Panc1 (cell line): ENCODE results near the gene STK16. TPM values are rescaled to one million over a fixed set of nuclear protein-coding genes. Genes with fewer than 3 reads are reported as not detected.

Experiments used
- ATAC-seq: fragments of 200-7000 bp; cut with Tn5 transposase; 2 replicates; pipeline ENCODE4 v1.9.1; 2020; ENCODE audit warnings: mild to moderate bottlenecking, moderate library complexity
- BruUV-seq: library from RNA; stranded (reverse); fragments of 400-500 nt; replicated peaks from 2 replicates; lab custom pipeline; 2021; lab: Mats Ljungman, UMichigan
- CTCF ChIA-PET: fragments of 300-600 bp; sonication (Branson Sonifier 250); formaldehyde crosslinking; loops from one replicate; lab custom pipeline; 2022; ENCODE audit warnings: antibody characterized with exemption; lab: Charles Lee
- POLR2A ChIA-PET: fragments of 300-600 bp; sonication (Branson Sonifier 250); formaldehyde crosslinking; loops from one replicate; lab custom pipeline; 2022; ENCODE audit warnings: antibody characterized with exemption; lab: Charles Lee
- DNase-seq: peaks from one replicate; pipeline ENCODE4 v3.0.0-alpha.2; 2010; ENCODE audit warnings: low read depth, low spot score
- H3K27ac ChIP-seq: 2 replicates; pipeline ENCODE4 v1.5.1; 2011; ENCODE audit warnings: mild to moderate bottlenecking, low read length, inconsistent platforms
- H3K27me3 ChIP-seq: fragments of 200-500 bp; sonication (Bioruptor generic); 2 replicates; pipeline ENCODE4 v1.6.0; 2014; ENCODE audit warnings: low read length, inconsistent platforms; ENCODE audit not compliant: control insufficient read depth, insufficient read depth
- H3K36me3 ChIP-seq: fragments of 200-500 bp; sonication (Bioruptor generic); 2 replicates; pipeline ENCODE4 v1.5.1; 2014; ENCODE audit warnings: inconsistent platforms, mild to moderate bottlenecking, low read length, moderate library complexity; ENCODE audit not compliant: control insufficient read depth, insufficient read depth
- H3K4me1 ChIP-seq: 2 replicates; pipeline ENCODE4 v1.5.1; 2011; ENCODE audit warnings: inconsistent platforms, mild to moderate bottlenecking, low read length, moderate library complexity; ENCODE audit not compliant: control insufficient read depth, insufficient read depth
- H3K4me3 ChIP-seq, 2 experiments: 2 replicates each; pipeline ENCODE4 v1.5.1; 2011 to 2012; ENCODE audit warnings: low read depth in 2 of 2, low read length in 2 of 2, mild to moderate bottlenecking in 2 of 2, inconsistent platforms in 1 of 2, moderate library complexity in 1 of 2
- H3K9me3 ChIP-seq: fragments of 200-500 bp; sonication (Bioruptor generic); 2 replicates; pipeline ENCODE4 v1.5.1; 2014; ENCODE audit warnings: low read depth, mild to moderate bottlenecking, inconsistent platforms, low read length, moderate library complexity; ENCODE audit not compliant: control insufficient read depth, insufficient read depth
- POLR2AphosphoS5 ChIP-seq: IDR thresholded peaks from 2 replicates; pipeline ENCODE4 v1.6.1; 2012; ENCODE audit warnings: mild to moderate bottlenecking, low read depth, low read length, moderate library complexity
- REST ChIP-seq, 2 experiments: IDR thresholded peaks; 2 replicates each; pipeline ENCODE4 v1.6.1; 2011 to 2012; ENCODE audit warnings: low read depth in 2 of 2, control low read depth in 1 of 2, low read length in 1 of 2, mild to moderate bottlenecking in 1 of 2, moderate library complexity in 1 of 2; ENCODE audit not compliant: insufficient read depth in 1 of 2
- SIN3A ChIP-seq: IDR thresholded peaks from 2 replicates; pipeline ENCODE4 v1.6.1; 2012; ENCODE audit warnings: low read depth, mild to moderate bottlenecking, low read length, moderate library complexity, borderline replicate concordance; ENCODE audit not compliant: insufficient read depth
- TCF7L2 ChIP-seq: IDR thresholded peaks from 2 replicates; pipeline ENCODE4 v1.6.1; 2011; ENCODE audit warnings: mild to moderate bottlenecking, low read depth, low read length, inconsistent platforms
- in situ Hi-C: cut with HindIII; loops from 2 replicates; pipeline ENCODE4 v1.10.0; 2016; ENCODE audit warnings: low sequenced_read_pairs, low pct_unique_long_range_greater_than_20kb
- intact Hi-C: fragments of 100-400 bp; cut with micrococcal nuclease; formaldehyde crosslinking; loops from one replicate; pipeline ENCODE4 v1.10.0; 2022; ENCODE audit not compliant: unreplicated experiment
- total RNA-seq: library from RNA; stranded (reverse); gene quantifications from one replicate; pipeline ENCODE4 v1.2.1, GENCODE V29; 2021; ENCODE audit not compliant: unreplicated experiment
- TF ChIP-seq, protein P1 (sequence below): fragments of 450-650 bp; IDR thresholded peaks from 2 replicates; pipeline ENCODE4 v1.5.1; 2017; ENCODE audit warnings: mild to moderate bottlenecking

STK16 gene
- total RNA-seq, 1 experiment from 2014 or later = 29.9 TPM

- in situ Hi-C loops (no loop called here), intact Hi-C loops (no loop called here)
- H3K36me3 ChIP-seq = no peaks in the 10 kb centered on the region; the same call in 1 of the 2 replicates
- no TSS peak for BruUV-seq
- DNase-seq (no peak), ATAC-seq (no peak)
- H3K9me3 ChIP-seq = no peaks in the 10 kb centered on the region
- peak overlapping the region; percentile 49 to 68; a peak in 1 of 4 replicates for H3K4me3 ChIP-seq
- ChIA-PET CTCF (interaction anchor here (0.7 to 1.0 kb wide), 2 partner anchors 42 to 272 kb away, joined by 9 to 14 read pairs; no protein-coding TSS in a partner anchor), POLR2A (interaction anchor here (0.6 kb wide), 1 partner anchor 21 kb away, joined by 5 read pairs; no protein-coding TSS in a partner anchor)
- H3K27me3 ChIP-seq = peaks cover 8% of the 10 kb centered on the region
- no peak overlapping the region for H3K27ac ChIP-seq
- peaks cover 37% of the 10 kb centered on the region for H3K4me1 ChIP-seq
- TF ChIP-seq TCF7L2 (no peak), POLR2AphosphoS5 (no peak), REST (IDR thresholded peaks at IDR 0.05; ENCODE audit: insufficient read depth in 1 of 2, low read depth in 2 of 2, low read length in 1 of 2) (no peak), SIN3A (no peak)
- TF ChIP-seq, protein P1, sequence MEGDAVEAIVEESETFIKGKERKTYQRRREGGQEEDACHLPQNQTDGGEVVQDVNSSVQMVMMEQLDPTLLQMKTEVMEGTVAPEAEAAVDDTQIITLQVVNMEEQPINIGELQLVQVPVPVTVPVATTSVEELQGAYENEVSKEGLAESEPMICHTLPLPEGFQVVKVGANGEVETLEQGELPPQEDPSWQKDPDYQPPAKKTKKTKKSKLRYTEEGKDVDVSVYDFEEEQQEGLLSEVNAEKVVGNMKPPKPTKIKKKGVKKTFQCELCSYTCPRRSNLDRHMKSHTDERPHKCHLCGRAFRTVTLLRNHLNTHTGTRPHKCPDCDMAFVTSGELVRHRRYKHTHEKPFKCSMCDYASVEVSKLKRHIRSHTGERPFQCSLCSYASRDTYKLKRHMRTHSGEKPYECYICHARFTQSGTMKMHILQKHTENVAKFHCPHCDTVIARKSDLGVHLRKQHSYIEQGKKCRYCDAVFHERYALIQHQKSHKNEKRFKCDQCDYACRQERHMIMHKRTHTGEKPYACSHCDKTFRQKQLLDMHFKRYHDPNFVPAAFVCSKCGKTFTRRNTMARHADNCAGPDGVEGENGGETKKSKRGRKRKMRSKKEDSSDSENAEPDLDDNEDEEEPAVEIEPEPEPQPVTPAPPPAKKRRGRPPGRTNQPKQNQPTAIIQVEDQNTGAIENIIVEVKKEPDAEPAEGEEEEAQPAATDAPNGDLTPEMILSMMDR = no peak
Measured at GRCh38 chr2:219252570-219252899, 7.3 kb downstream of the STK16 start.

DNA sequence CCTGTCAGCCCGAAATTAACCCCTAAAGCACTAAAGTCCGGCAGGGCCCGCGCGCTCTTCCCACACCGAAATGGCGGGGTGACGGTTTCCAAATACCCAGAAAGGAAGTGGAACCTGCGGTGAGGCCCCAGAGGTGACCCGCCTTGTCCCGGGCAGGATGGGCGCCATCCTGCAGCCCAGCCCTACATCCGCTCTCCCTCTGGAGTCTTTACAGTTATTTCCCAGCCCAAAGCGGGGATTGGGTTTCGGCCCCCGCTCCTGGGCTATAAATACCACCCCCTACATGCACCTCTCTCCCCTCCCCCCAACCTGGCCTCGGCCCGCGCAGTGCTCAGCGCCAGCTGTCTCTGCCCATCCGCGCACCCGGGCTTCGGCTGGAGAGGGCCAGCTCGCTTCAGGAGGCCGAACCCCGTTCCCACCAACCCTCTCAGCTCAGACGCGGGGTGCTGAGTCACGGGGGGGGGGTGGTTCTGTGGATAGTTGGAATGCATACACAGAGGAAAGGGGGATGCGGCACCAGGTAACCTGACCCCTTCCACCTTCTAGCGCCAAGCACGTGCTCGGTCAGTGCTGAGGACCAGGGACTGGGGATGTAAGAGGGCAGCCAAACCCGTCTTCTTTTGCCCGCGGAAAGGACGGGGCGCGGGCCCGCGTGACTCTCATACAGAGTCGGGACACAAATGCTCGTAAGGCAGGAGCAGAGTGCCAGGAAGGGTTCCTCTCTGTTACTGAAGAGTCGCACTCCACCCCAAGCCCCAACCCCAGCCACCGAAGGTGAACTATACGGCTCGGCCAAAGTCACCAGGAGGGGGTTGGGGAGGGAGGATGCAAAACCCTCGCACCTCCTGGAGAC lies 7.8 kb downstream of the STK16 start, which contains the start of gene TUBA4B:
TSS of gene TUBA4B (plus strand) at position 344 of the 853 bp plus-strand sequence. CDS start at position 509, 165 bp downstream.
- Histone ChIP-seq H3K4me1 (peaks cover 34% of the 10 kb centered on the region), H3K27ac (no peak within 1 kb of the TSS), H3K9me3 (no peaks in the 10 kb centered on the region), H3K27me3 (peaks cover 8% of the 10 kb centered on the region), H3K36me3 (no peaks in the 10 kb centered on the region; the same call in 1 of the 2 replicates), H3K4me3 (peak within 1 kb of the TSS; percentile 49 to 68)
- intact Hi-C loops = no loop called here
- ATAC-seq (peak; percentile 47), DNase-seq (no peak)
- in situ Hi-C loops = no loop called here
- no TSS peak for BruUV-seq
- POLR2A ChIA-PET = interaction anchor here (0.6 kb wide), 1 partner anchor 21 kb away, joined by 5 read pairs; no protein-coding TSS in a partner anchor
- TF ChIP-seq REST (IDR thresholded peaks at IDR 0.05; ENCODE audit: insufficient read depth in 1 of 2, low read depth in 2 of 2, low read length in 1 of 2) (no peak), TCF7L2 (no peak), SIN3A (no peak), POLR2AphosphoS5 (no peak)
- CTCF ChIA-PET = interaction anchor here (0.6 to 1.0 kb wide), 4 partner anchors 9 to 273 kb away, joined by 4 to 14 read pairs (median 6); no protein-coding TSS in a partner anchor
